Mammary epithelial cell (primary cell): ENCODE results near the gene CRYM.

Source experiments
- CTCF ChIP-seq, 2 donors: IDR thresholded peaks in 1 of 2; conservative IDR thresholded peaks in 1 of 2; 2 replicates each; pipeline ENCODE4 v1.5.1; 2011 to 2012; ENCODE audit warnings: inconsistent platforms in 2 of 2, low read length in 2 of 2, mild to moderate bottlenecking in 2 of 2, control low read depth in 1 of 2, low read depth in 1 of 2; ENCODE audit not compliant: insufficient read depth in 1 of 2; ENCODE audit errors: extremely low read depth in 1 of 2
- EZH2 ChIP-seq: IDR thresholded peaks from 2 replicates; pipeline ENCODE4 v1.6.1; 2012; ENCODE audit warnings: low read length, inconsistent platforms, borderline replicate concordance

- no peak for TF ChIP-seq CTCF (conservative IDR thresholded peaks at IDR 0.05 in 1 of 2, IDR thresholded peaks at IDR 0.05 in 1 of 2; ENCODE audit: extremely low read depth in 1 of 2, insufficient read depth in 1 of 2, low read depth in 1 of 2, low read length in 2 of 2)
- TF ChIP-seq EZH2, result no peak
Measured at GRCh38 chr16:21250072-21250923, 27.8 kb downstream of the CRYM start.
